IMR-90 (cell line): ENCODE measurements around the gene NCBP2. TPM values are rescaled to one million over a fixed set of nuclear protein-coding genes. Genes with fewer than 3 reads are reported as not detected.

ENCODE experiments used
- ATAC-seq: fragments of 200-7000 bp; cut with Tn5 transposase; 2 replicates; pipeline ENCODE4 v1.9.1; 2020; ENCODE audit warnings: low read depth, mild to moderate bottlenecking, moderate library complexity
- BruUV-seq: library from RNA; stranded (reverse); fragments of 400-500 nt; replicated peaks from 2 replicates; lab custom pipeline; 2021; lab: Mats Ljungman, UMichigan
- CTCF ChIA-PET: fragments of 300-600 bp; formaldehyde crosslinking; extraction: SDS; loops from one replicate; lab custom pipeline; 2021; ENCODE audit warnings: antibody characterized with exemption; lab: Yijun Ruan, JAX
- POLR2A ChIA-PET: fragments of 300-600 bp; sonication (Branson Sonifier 250); formaldehyde crosslinking; loops from one replicate; lab custom pipeline; 2022; ENCODE audit warnings: antibody characterized with exemption; ENCODE audit not compliant: unreplicated experiment; lab: Charles Lee
- DNase-seq: peaks from one replicate; pipeline ENCODE4 v3.0.0; 2013
- H2AFZ ChIP-seq: replicated peaks from 2 replicates; pipeline ENCODE3; 2013; ENCODE audit warnings: low read length, mild to moderate bottlenecking; ENCODE audit not compliant: poor library complexity
- H2AK5ac ChIP-seq: 2 replicates; pipeline ENCODE4 v1.6.1; 2013; ENCODE audit warnings: low read depth, low read length, inconsistent platforms
- H2AK9ac ChIP-seq: replicated peaks from 2 replicates; pipeline ENCODE3; 2013; ENCODE audit warnings: mild to moderate bottlenecking, low read depth, low read length, moderate library complexity; ENCODE audit not compliant: poor library complexity
- H2BK120ac ChIP-seq: 2 replicates; pipeline ENCODE4 v1.6.1; 2013; ENCODE audit warnings: low read depth, low read length, inconsistent platforms
- H2BK15ac ChIP-seq: 3 replicates; pipeline ENCODE4 v1.6.1; 2013; ENCODE audit warnings: low read depth, low read length, inconsistent platforms
- H2BK20ac ChIP-seq: 2 replicates; pipeline ENCODE4 v1.6.1; 2013; ENCODE audit warnings: low read depth, mild to moderate bottlenecking, inconsistent platforms, low read length, moderate library complexity
- H2BK5ac ChIP-seq: 2 replicates; pipeline ENCODE4 v1.6.1; 2013; ENCODE audit warnings: mild to moderate bottlenecking, low read depth, low read length, inconsistent platforms; ENCODE audit not compliant: poor library complexity, severe bottlenecking
- H3K14ac ChIP-seq: replicated peaks from 2 replicates; pipeline ENCODE4 v1.6.1; 2013; ENCODE audit warnings: low read depth, low read length, inconsistent platforms
- H3K18ac ChIP-seq: 2 replicates; pipeline ENCODE4 v1.6.1; 2013; ENCODE audit warnings: low read depth, low read length, control low read depth
- H3K23ac ChIP-seq: 2 replicates; pipeline ENCODE4 v1.6.1; 2013; ENCODE audit warnings: low read depth, low read length, inconsistent platforms
- H3K27ac ChIP-seq: 2 replicates; pipeline ENCODE4 v1.5.1; 2013; ENCODE audit warnings: mild to moderate bottlenecking, control low read depth, low read length; ENCODE audit not compliant: insufficient read depth
- H3K27me3 ChIP-seq: 2 replicates; pipeline ENCODE4 v1.6.1; 2013; ENCODE audit warnings: low read length; ENCODE audit not compliant: control insufficient read depth, insufficient read depth
- H3K36me3 ChIP-seq: 2 replicates; pipeline ENCODE4 v1.6.1; 2013; ENCODE audit warnings: low read length, mixed read lengths; ENCODE audit not compliant: control insufficient read depth, insufficient read depth
- H3K4ac ChIP-seq: 2 replicates; pipeline ENCODE4 v1.6.1; 2013; ENCODE audit warnings: low read depth, low read length, inconsistent platforms
- H3K4me1 ChIP-seq: 2 replicates; pipeline ENCODE4 v1.6.1; 2013; ENCODE audit warnings: low read length, mixed read lengths; ENCODE audit not compliant: control insufficient read depth, insufficient read depth
- H3K4me2 ChIP-seq: 2 replicates; pipeline ENCODE4 v1.6.1; 2013; ENCODE audit warnings: low read depth, mild to moderate bottlenecking, control low read depth, low read length, moderate library complexity
- H3K4me3 ChIP-seq: 2 replicates; pipeline ENCODE4 v1.5.1; 2013; ENCODE audit warnings: low read depth, mild to moderate bottlenecking, control low read depth, low read length, moderate library complexity; ENCODE audit not compliant: insufficient read depth
- H3K56ac ChIP-seq: 2 replicates; pipeline ENCODE4 v1.6.1; 2013; ENCODE audit warnings: low read length, inconsistent platforms; ENCODE audit not compliant: insufficient read depth; ENCODE audit errors: extremely low read depth
- H3K79me1 ChIP-seq, 2 experiments: 2 replicates each; pipeline ENCODE4 v1.6.1; 2013; ENCODE audit warnings: low read length in 2 of 2, inconsistent platforms in 1 of 2, low read depth in 1 of 2
- H3K9ac ChIP-seq: 2 replicates; pipeline ENCODE4 v1.6.1; 2013; ENCODE audit warnings: low read depth, low read length, control low read depth
- H3K9me1 ChIP-seq: 2 replicates; pipeline ENCODE4 v1.6.1; 2013; ENCODE audit warnings: low read length, inconsistent platforms; ENCODE audit not compliant: insufficient read depth
- H3K9me3 ChIP-seq: 2 replicates; pipeline ENCODE4 v1.6.1; 2013; ENCODE audit warnings: low read length; ENCODE audit not compliant: control insufficient read depth, insufficient read depth
- H4K20me1 ChIP-seq: 2 replicates; pipeline ENCODE4 v1.6.1; 2013; ENCODE audit warnings: low read length, inconsistent platforms; ENCODE audit not compliant: insufficient read depth
- H4K5ac ChIP-seq: 2 replicates; pipeline ENCODE4 v1.6.1; 2013; ENCODE audit warnings: mild to moderate bottlenecking, low read depth, low read length, control low read depth
- H4K8ac ChIP-seq, 2 experiments: 2 replicates each; pipeline ENCODE4 v1.6.1; 2013; ENCODE audit warnings: low read depth in 2 of 2, low read length in 2 of 2, control low read depth in 1 of 2, inconsistent platforms in 1 of 2
- H4K91ac ChIP-seq: 2 replicates; pipeline ENCODE4 v1.6.1; 2013; ENCODE audit warnings: low read depth, low read length, inconsistent platforms; ENCODE audit not compliant: insufficient read depth
- BHLHE40 ChIP-seq: fragments of 150-350 bp; IDR thresholded peaks from 2 replicates; pipeline ENCODE4 v1.6.1; 2016; ENCODE audit warnings: mild to moderate bottlenecking, low read depth, low read length
- CEBPB ChIP-seq: IDR thresholded peaks from 2 replicates; pipeline ENCODE4 v1.6.1; 2012; ENCODE audit warnings: low read depth, low read length, improper control_type of control experiment
- CHD1 ChIP-seq: IDR thresholded peaks from 2 replicates; pipeline ENCODE4 v1.6.1; 2012; ENCODE audit warnings: low read depth, low read length, improper control_type of control experiment
- FOS ChIP-seq: fragments of 150-350 bp; IDR thresholded peaks from 2 replicates; pipeline ENCODE4 v1.6.1; 2016; ENCODE audit warnings: low read depth, low read length
- MAFK ChIP-seq: IDR thresholded peaks from 2 replicates; pipeline ENCODE4 v1.6.1; 2012; ENCODE audit warnings: low read depth, low read length, improper control_type of control experiment
- MAZ ChIP-seq: IDR thresholded peaks from 2 replicates; pipeline ENCODE4 v1.6.1; 2012; ENCODE audit warnings: low read depth, mild to moderate bottlenecking, low read length, improper control_type of control experiment, moderate library complexity, borderline replicate concordance
- MXI1 ChIP-seq: IDR thresholded peaks from 2 replicates; pipeline ENCODE4 v1.6.1; 2012; ENCODE audit warnings: low read depth, mild to moderate bottlenecking, low read length, moderate library complexity, borderline replicate concordance
- NFE2L2 ChIP-seq: fragments of 150-350 bp; IDR thresholded peaks from 2 replicates; pipeline ENCODE4 v1.6.1; 2016; ENCODE audit warnings: low read depth, mild to moderate bottlenecking, low read length
- POLR2A ChIP-seq: IDR thresholded peaks from 2 replicates; pipeline ENCODE4 v1.6.1; 2012; ENCODE audit warnings: mild to moderate bottlenecking, low read depth, low read length
- RAD21 ChIP-seq: IDR thresholded peaks from 2 replicates; pipeline ENCODE4 v1.6.1; 2012; ENCODE audit warnings: low read length, improper control_type of control experiment
- RCOR1 ChIP-seq: IDR thresholded peaks from 2 replicates; pipeline ENCODE4 v1.6.1; 2012; ENCODE audit warnings: mild to moderate bottlenecking, low read length, improper control_type of control experiment; ENCODE audit not compliant: insufficient replicate concordance
- RFX5 ChIP-seq: IDR thresholded peaks from 2 replicates; pipeline ENCODE4 v1.8.0; 2012; ENCODE audit warnings: low read depth, mild to moderate bottlenecking, low read length, moderate library complexity
- SMC3 ChIP-seq: fragments of 150-350 bp; IDR thresholded peaks from 2 replicates; pipeline ENCODE4 v1.6.1; 2016; ENCODE audit warnings: low read depth, mild to moderate bottlenecking, antibody characterized with exemption, low read length, moderate library complexity
- WGBS, 2 experiments: methylation state at CpG; one replicate each; pipeline versions ENCODE4 v1.1.5 to v1.1.7; 2013; ENCODE audit warnings: missing lambda C conversion rate in 2 of 2; ENCODE audit not compliant: insufficient read length in 1 of 2; ENCODE audit errors: extremely low coverage in 2 of 2; 5-methylcytosine and 5-hydroxymethylcytosine counted together
- dilution Hi-C: fragments of 300-500 bp; cut with HindIII; formaldehyde crosslinking; loops from one replicate; pipeline ENCODE4 v1.14.3; 2018; ENCODE audit warnings: low sequenced_read_pairs; ENCODE audit not compliant: unreplicated experiment
- in situ Hi-C: fragments of 300-500 bp; cut with MboI; formaldehyde crosslinking; loops from 3 replicates; pipeline ENCODE4 v1.14.3; 2019; ENCODE audit warnings: low sequenced_read_pairs, inconsistent platforms, mixed read lengths
- intact Hi-C: fragments of 100-400 bp; cut with micrococcal nuclease; formaldehyde crosslinking; loops from 2 replicates; pipeline ENCODE4 v1.10.0; 2022
- polyA plus RNA-seq, 3 experiments: library from polyadenylated mRNA; depleted of rRNA; stranded (reverse); fragments of >200 nt; gene quantifications; 2 replicates each; pipeline ENCODE4 v1.2.3, GENCODE V29; 2012; ENCODE audit warnings: low replicate concordance in 1 of 3
- total RNA-seq: library from RNA; depleted of rRNA; stranded (reverse); fragments of >200 nt; gene quantifications from 2 replicates; pipeline ENCODE4 v1.2.3, GENCODE V29; 2012
- TF ChIP-seq, protein P1 (sequence below): fragments of 150-350 bp; IDR thresholded peaks from 2 replicates; pipeline ENCODE4 v1.6.1; 2016; ENCODE audit warnings: low read depth, mild to moderate bottlenecking, low read length, moderate library complexity, borderline replicate concordance
- TF ChIP-seq, protein P2 (sequence below): fragments of 150-350 bp; IDR thresholded peaks from 2 replicates; pipeline ENCODE4 v1.6.1; 2017; ENCODE audit warnings: mild to moderate bottlenecking, antibody characterized with exemption, low read length, low read depth

The NCBP2 gene
- total and polyA plus RNA-seq, 2 of the 4 experiments (the other 2 are of a cell fraction) = 42.8 to 73.6 TPM

GRCh38 chr3:196967412-196968232 lies 25.3 kb upstream of the NCBP2 start:
- Histone ChIP-seq H2AFZ (peak overlapping the region; percentile 19), H3K9me1 (no peaks in the 10 kb centered on the region), H4K91ac (no peak overlapping the region), H3K79me1 (no peaks in the 10 kb centered on the region), H2BK5ac (no peak overlapping the region), H2BK120ac (no peak overlapping the region), H3K4me3 (no peak overlapping the region), H3K4me2 (no peak overlapping the region; the same call in 1 of the 2 replicates), H2AK5ac (no peak overlapping the region), H4K5ac (no peak overlapping the region), H2BK20ac (no peak overlapping the region), H3K18ac (no peak overlapping the region), H3K4ac (no peak overlapping the region), H4K8ac (no peak overlapping the region), H3K4me1 (peaks cover 4% of the 10 kb centered on the region), H3K14ac (no peak overlapping the region), H3K9me3 (no peaks in the 10 kb centered on the region), H3K27ac (no peak overlapping the region), H3K56ac (no peak overlapping the region), H3K36me3 (no peaks in the 10 kb centered on the region), H2AK9ac (no peak overlapping the region), H4K20me1 (no peaks in the 10 kb centered on the region), H2BK15ac (no peak overlapping the region), H3K27me3 (peaks cover 41% of the 10 kb centered on the region), H3K23ac (no peak overlapping the region), H3K9ac (no peak overlapping the region)
- dilution Hi-C loops = no loop called here
- intact Hi-C loops = no loop called here
- ATAC-seq = no peak
- no peak for DNase-seq
- ChIA-PET POLR2A (no interaction called here), CTCF (no interaction called here)
- WGBS, 2 experiments = 32% methylated on average over 14 of the region's 35 CpGs; no CpG with 5 or more reads in 1 of the 2 experiments
- in situ Hi-C loops = loop anchor here (25.0 kb wide), 1 partner anchor 355 kb away; no protein-coding TSS in a partner anchor
- no TSS peak for BruUV-seq
- TF ChIP-seq RCOR1 = no peak
- TF ChIP-seq MXI1 = no peak
- no peak for TF ChIP-seq FOS
- TF ChIP-seq POLR2A = no peak
- TF ChIP-seq SMC3 = no peak
- no peak for TF ChIP-seq RAD21
- no peak for TF ChIP-seq CEBPB
- no peak for TF ChIP-seq MAFK
- TF ChIP-seq NFE2L2 = no peak
- TF ChIP-seq MAZ = no peak
- TF ChIP-seq, protein P1, sequence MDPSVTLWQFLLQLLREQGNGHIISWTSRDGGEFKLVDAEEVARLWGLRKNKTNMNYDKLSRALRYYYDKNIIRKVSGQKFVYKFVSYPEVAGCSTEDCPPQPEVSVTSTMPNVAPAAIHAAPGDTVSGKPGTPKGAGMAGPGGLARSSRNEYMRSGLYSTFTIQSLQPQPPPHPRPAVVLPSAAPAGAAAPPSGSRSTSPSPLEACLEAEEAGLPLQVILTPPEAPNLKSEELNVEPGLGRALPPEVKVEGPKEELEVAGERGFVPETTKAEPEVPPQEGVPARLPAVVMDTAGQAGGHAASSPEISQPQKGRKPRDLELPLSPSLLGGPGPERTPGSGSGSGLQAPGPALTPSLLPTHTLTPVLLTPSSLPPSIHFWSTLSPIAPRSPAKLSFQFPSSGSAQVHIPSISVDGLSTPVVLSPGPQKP = no peak
- TF ChIP-seq, protein P2, sequence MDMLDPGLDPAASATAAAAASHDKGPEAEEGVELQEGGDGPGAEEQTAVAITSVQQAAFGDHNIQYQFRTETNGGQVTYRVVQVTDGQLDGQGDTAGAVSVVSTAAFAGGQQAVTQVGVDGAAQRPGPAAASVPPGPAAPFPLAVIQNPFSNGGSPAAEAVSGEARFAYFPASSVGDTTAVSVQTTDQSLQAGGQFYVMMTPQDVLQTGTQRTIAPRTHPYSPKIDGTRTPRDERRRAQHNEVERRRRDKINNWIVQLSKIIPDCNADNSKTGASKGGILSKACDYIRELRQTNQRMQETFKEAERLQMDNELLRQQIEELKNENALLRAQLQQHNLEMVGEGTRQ = no peak
- TF ChIP-seq CHD1 = no peak
- TF ChIP-seq BHLHE40 = no peak
- no peak for TF ChIP-seq RFX5
